GM19238 (cell line): ENCODE measurements around the gene NXF1.
"Not testable (repeated sequence)": the region's sequence is repeated elsewhere in the genome, so short reads cannot be mapped to it uniquely, and the experiment has no call there.

Experiments used
- DNase-seq: peaks from one replicate; pipeline ENCODE4 v3.0.0; 2011; ENCODE audit warnings: low spot score; ENCODE audit not compliant: insufficient read length

NXF1 gene

DNA sequence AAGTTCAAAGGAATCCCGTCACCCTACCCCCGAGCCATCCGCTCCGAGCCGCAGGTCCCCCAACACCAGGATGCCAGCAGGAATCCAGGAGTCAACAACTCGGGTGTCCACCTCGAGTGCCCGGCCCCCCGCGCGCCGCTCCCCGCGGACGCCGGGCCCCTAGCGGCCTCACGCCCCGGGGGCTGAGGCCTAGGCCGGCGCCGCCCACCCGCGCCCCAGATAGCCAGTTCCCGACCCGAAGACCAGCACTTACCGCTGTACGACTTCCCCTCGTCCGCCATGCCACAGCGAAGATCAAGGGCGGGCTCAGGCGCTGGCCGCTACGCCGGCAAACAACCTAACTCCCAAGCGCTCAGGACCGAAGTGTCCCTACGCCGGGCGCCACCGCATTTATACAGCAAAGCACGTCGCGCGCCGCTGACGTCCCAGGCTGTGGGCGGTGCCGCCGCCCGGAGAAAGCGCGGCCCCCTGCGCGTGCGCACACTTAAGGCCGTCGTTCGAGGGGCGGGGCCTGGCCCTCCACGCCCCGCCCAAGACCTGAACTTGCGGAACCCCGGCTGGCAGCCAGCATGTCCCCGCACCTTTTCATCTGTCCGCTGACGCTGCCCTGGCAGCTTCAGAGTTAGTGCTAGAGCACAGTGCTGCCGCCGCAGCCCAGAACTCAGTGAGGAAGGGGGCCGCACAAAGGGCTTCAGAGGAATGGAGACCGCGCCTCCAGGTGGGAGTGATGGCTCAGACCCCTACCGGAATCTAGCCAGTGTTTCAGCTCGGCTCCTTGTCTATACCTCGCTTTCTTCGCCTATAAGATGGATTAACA, at the start of gene NXF1:
NXF1 (minus strand) TSS at position 365 of the 817 bp plus-strand sequence; CDS start at position 281, 84 bp downstream.
- DNase-seq = peak; percentile 95

DNA sequence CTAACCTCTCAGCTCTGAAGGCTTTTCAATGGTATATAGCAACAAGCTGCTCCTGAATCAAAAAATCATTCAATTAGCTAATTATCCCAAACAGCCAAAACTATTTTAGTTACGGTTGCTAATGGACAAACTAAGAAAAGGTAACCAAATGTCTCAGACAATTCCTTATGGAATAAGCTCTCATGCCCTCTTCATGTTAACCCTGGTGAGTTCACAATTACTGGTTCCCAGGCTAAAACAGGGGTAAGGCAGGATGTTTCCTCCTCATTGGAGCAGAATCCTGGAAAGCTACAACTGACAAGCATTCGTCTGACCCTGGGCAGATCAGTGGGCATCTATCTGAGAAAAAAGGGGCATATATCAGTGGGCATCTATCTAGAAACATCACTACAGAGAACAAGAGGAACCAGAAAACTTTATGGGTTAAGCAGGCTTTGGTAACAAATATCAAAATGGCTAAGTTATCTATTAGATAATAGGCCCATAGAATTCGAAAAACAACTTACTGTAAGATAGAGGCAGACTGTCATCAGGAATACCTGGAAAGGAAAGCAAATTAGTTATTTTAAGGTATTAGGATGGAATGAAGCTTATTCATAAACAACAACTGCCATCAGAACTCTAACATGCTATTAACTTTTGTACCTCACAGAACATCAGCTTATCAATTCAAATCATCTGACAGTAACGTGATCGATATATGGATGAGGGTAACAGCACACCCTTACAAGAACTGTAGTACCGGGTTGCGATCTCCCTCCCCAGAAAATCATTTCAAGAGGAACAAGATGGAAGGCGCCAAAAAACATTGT, 49.0 kb upstream of the NXF1 start:
- DNase-seq = no peak

DNA sequence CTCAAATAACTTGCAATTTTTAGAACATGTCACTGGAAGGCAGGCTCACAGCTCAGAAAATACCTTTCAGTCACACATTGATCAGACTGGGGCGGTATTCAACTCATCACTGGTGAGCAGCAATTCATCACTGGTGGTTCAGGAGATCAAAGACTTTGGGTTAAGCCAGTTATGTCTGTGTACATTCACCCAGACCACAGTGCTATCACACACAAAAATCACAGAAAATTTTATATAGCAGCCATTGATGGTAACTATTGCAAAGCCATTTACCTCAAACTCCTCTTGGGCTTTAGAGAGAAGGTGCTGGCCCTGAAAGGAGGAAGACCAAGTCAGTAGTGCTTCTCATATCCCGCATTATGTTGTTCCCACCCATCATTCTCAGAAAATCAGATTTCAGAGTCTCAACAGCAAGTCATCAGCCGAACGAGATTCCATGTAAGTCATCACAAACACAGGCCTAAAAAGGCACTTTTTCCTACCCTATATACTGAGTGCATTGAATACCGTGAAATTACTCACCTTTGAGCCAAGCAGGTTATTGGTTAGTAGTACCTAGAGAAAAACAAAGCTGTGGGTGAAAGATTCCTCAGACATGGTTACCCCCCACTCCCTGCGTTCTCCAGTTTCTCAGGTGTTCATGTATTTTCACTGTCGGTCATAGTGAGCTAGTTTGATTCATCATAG, 48.2 kb upstream of the NXF1 start:
- no peak for DNase-seq

- DNase-seq = no peak
Measured at GRCh38 chr11:62852523-62853188, 47.4 kb upstream of the NXF1 start.

DNA sequence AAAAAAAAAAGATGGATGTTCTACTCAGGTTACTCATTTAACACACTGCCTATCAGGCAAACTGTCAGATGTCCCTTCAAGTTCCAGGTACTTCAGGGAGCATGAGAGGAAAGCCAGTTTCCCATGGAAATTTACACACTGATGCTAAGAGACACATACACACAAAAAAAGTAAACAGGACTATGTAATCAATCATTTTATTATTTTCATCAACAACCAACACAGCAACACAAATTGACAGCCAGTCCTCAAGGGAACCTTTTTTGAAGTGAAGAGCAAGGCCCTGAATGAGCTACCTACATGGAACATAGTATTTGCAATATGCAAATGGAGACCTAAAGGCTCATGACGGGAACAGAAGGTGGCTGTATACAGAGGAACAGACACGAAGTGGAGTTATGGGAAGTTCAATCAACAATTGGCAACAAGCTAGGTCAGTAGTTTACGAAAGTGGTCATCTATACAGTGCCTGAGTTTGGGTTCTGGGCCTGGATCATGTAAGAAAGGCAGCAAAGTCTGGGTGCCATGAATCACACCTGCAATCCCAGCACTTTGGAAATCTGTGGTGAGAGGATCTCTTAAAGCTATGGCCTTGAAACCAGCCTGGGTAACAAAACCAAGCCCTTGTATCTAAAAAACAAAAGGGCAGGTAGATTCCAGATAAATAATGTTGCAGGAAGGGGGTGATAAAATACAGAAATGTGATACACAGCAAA, 46.7 kb upstream of the NXF1 start:
- no peak for DNase-seq

DNA sequence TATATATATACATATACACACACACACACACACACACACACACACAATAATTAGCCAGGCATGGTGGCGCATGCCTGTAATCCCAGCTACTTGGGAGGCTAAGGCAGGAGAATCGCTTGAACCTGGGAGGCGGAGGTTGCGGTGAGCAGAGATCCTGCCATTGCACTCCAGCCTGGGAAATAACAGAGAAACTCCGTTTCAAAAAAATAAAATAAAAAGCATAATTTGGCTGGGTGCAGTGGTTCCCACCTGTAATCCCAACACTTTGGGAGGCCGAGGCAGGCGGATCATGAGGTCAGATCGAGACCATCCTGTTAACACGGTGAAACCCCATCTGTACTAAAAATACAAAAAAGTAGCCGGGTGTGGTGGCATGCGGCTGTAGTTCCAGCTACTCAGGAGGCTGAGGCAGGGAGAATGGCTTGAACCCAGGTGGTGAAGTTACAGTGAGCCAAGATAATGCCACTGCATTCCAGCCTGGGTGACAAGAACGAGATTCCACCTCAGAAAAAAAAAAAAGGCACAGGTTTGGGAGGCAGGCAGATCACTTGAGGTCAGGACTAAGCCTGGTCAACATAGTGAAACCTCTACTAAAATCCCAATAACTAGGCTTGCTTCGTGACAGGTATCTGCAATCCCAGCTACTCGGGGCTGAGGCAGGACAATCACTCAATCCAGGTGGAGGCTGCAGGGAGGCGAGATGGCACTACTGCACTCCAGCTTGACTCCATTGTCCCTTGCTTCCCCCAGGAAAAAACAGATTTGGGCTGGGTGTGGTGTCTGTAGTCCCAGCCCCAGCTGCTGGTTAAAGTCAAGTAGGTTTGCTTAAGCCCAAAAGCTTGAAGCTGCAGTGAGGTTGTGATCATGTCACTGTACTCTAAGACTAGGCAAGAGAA, 45.9 kb upstream of the NXF1 start:
- no peak for DNase-seq

- DNase-seq = no peak
Measured at GRCh38 chr11:62847767-62848314, 42.6 kb upstream of the NXF1 start.

- DNase-seq = no peak
Measured at GRCh38 chr11:62846177-62846576, 40.9 kb upstream of the NXF1 start.

DNA sequence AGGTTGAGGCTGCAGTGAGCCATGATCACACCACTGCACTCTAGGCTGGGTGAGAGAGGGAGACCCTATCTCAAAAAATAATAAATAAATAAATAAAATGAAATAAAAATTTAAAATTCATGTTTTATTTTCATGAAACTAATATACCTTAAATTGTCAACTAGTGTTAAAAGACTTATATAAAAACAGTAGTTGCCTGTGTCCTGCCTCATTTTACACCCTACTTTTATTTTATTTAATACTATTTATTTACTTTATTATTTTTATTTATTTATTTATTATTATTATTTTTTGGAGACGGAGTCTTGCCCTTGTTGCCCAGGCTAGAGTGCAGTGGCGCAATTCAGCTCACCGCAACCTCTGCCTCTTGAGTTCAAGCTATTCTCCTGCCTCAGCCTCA, 38.9 kb upstream of the NXF1 start:
- no peak for DNase-seq

DNA sequence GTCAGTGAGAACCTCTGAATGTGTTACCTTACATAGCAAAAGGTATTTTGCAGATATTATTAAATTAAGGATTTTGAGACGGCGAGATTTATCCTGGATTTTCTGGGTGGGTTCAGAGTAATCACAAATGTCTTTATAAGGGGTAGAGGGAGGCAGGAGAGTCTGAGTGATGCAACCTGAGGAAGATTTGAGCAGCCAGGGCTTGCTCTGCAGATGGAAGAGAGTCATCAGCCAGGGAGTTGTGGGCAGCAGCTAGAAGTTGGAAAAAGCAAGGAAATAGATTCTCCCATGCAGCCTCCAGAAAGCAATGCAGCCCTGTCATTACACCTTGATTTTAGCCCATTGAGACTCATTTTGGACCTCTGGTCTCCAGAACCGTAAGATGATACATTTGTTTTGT, 38.2 kb upstream of the NXF1 start:
- DNase-seq = no peak

GRCh38 chr11:62842891-62843290, 37.7 kb upstream of the NXF1 start:
- DNase-seq = not testable (repeated sequence)

- DNase-seq = no peak
Measured at GRCh38 chr11:62842171-62842741, 37.0 kb upstream of the NXF1 start.

DNA sequence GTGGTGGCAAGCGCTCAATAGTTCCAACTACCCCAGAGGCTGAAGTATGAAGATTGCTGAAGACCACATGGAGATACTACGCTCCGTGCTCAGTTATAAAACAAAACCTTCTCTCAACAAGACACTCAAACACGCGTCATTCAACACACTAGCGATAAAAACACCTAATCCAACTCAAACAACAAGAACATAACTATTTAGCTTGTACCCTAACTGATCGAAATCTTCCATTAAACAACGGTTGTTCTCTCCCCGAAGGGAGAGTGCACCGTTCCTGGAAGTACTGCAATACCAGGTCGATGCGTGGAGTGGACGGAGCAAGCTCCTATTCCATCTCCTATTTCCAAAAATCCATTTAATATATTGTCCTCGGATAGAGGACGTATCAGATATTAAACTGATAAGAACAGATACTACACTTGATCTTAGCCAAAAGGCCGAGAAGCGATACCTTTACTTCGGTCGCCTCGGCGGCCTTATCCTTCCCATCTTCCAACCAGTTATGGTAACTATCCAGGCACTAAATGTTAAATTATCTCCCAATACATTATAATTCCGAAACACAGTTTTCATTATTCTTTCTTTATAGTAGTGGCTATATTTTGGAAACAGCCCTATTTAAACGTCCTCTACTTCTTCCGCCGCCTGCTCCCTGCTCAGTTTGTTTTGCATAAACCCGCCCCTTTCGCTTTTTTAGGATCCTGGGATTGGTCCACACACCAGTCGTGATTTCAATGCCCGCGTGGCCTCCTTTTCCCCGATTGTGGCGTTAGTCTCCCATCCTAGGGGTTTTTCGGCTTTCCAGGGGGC, 36.3 kb upstream of the NXF1 start:
- peak; percentile 75 for DNase-seq

DNA sequence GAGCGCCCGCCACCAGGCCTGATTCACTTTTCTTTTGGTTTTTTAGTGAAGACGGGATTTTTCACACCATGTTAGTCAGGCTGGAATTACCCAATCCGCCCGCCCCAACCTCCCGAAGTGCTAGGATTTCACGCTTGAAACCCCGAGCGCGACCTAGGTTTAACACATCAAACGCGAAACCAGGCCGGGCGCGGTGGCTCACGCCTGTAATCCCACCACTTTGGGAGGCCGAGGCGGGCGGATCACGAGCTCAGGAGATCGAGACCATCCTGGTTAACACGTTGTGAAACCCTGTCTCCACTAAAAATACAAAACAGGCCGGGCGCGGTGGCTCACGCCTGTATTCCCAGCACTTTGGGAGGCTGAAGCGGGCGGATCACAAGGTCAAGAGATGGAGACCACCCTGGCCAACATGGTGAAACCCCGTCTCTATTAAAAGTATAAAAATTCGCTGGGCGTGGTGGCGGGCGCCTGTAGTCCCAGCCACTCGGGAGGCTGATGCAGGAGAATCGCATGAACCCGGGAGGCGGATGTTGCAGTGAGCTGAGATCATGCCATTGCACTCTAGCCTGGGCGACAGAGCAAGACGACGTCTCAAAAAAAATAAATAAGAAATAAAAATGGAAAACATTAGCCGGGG, 35.6 kb upstream of the NXF1 start:
- DNase-seq = not testable (repeated sequence)

DNA sequence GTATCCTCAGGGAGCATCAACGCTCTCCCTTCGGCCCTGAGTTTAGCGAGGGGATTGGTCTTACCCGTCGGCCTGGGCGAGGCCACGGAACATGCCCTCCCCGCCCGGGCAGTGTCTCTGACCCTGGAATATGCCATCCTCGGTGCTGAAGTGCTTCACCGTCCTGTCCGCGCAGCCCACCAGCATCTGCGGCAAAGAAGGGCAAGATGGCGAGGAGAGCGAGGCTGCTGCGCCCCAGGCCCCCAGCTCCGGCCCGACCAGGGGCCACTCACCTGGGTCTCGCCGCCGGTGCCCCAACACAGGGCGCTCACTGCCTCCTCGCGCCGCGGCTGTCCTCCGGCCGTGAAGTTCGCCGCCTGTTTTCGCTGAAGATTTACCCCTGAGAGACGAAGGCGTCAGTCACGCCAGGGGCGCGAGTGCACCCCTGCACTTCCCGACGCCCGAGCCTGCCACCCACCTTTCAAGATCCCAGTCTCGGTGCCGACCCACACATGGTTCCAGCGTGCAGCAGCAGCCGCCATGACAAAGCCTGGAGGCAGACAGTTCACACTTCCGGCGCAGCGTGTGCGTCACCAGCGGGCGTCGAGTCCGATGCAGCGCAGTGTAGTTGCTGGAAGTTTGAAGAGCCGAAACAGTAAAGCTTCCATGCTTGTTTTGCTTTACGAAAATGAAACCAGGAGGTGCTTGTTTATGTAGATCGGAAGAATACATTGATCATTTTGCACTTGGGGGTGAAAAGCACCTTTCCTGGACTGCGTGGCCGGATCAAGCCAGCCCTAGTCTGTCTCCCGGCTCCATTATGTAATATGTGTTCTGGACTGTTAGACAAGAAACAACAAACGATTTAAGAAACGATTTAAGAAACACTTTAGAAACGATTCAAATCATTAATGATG, 34.1 kb upstream of the NXF1 start, which contains the start of gene WDR74:
WDR74 (minus strand) TSS at position 541 of the 896 bp plus-strand sequence; CDS start at position 521, 20 bp downstream.
- peak; percentile 81 for DNase-seq

- no peak for DNase-seq
Measured at GRCh38 chr11:62835336-62835735, 30.1 kb upstream of the NXF1 start.
